ENCODE results near the gene REELD1. TPM values are rescaled to one million over a fixed set of nuclear protein-coding genes. Genes with fewer than 3 reads are reported as not detected.

Gene REELD1
- total RNA-seq (not detected in 2 replicates), polyA plus RNA-seq (not detected in 2 replicates), polyA minus RNA-seq (not detected in 2 replicates), Bru-seq, nascent RNA (percentile 9 among the genes with signal in this experiment), BruChase-seq, experiment 1, labeled RNA remaining after a 6-hour chase (percentile 13 among the genes with signal in this experiment), BruChase-seq, experiment 2, labeled RNA remaining after a 2-hour chase (percentile 12 among the genes with signal in this experiment)
- not detected in 2 replicates for polyA plus RNA-seq (2011; cell fraction: cytosol; rRNA removed)
- 0.08 and 0.21 TPM in 2 replicates for polyA plus RNA-seq (2011; cell fraction: nucleus; rRNA removed)
- polyA plus RNA-seq (2012): not detected in 2 replicates
- polyA minus RNA-seq (2011; cell fraction: cytosol; rRNA and poly(A)+ RNA removed): not detected
- polyA minus RNA-seq (2011; cell fraction: nucleus; rRNA and poly(A)+ RNA removed): not detected in 2 replicates
- long read RNA-seq: 0 reads

DNA sequence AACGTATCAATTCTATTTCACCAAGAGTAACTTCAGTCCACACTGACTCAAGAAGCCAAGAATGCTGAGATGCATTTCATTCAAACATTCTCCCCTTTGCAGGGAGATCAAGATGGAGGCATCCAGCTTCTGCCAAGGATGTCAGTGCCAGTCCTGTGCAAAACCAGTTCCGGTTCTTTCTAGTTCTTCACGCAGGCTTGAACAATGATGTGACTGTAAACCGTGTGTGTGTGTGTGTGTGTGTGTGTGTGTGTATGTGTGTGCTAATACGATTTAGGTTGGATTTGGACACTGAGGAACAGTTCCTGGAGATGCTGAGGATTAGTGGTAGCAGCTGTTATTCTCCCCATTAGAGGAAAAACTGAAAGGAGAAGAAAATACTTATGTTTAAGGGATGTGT lies at the start of gene REELD1:
TSS of gene REELD1 (plus strand) at position 301 of the 400 bp plus-strand sequence. CDS start 2,415 bp downstream, outside the sequence.
- Histone ChIP-seq H3K79me2 (ENCODE audit: control insufficient read depth, insufficient read depth, low read length) (no peaks in the 10 kb centered on the region), H3K9me1 (replicated peaks; ENCODE audit: control insufficient read depth, extremely low read depth, insufficient read depth, low read length) (no peaks in the 10 kb centered on the region), H3K9me3 (replicated peaks; ENCODE audit: control insufficient read depth, insufficient read depth, low read length) (no peaks in the 10 kb centered on the region), H3K4me3 (replicated peaks in 1 of 3; ENCODE audit: insufficient read depth in 1 of 3, low read depth in 1 of 3, low read length in 3 of 3) (no peak within 1 kb of the TSS), H3K36me3 (ENCODE audit: control insufficient read depth in 2 of 2, extremely low read depth in 1 of 2, insufficient read depth in 2 of 2, low read length in 2 of 2) (no peaks in the 10 kb centered on the region), H3K4me1 (ENCODE audit: control insufficient read depth, extremely low read depth, insufficient read depth, low read length) (no peaks in the 10 kb centered on the region), H3K4me2 (ENCODE audit: insufficient read depth, low read length) (no peak within 1 kb of the TSS), H3K27me3 (ENCODE audit: control insufficient read depth in 2 of 2, insufficient read depth in 2 of 2, low read length in 2 of 2) (peaks cover 2 to 13% of the 10 kb centered on the region in 2 experiments), H3K9ac (replicated peaks; ENCODE audit: extremely low read depth, insufficient read depth, low read length) (no peak within 1 kb of the TSS), H3K27ac (ENCODE audit: insufficient read depth, low read depth, low read length) (no peak within 1 kb of the TSS), H4K20me1 (replicated peaks; ENCODE audit: control insufficient read depth, extremely low read depth, insufficient read depth, low read length) (no peaks in the 10 kb centered on the region), H2AFZ (ENCODE audit: low read depth, low read length) (no peak within 1 kb of the TSS)
- intact Hi-C loops (cut with micrococcal nuclease): no loop called here
- POLR2A ChIA-PET: no interaction called here
- dilution Hi-C loops (cut with MboI; ENCODE audit: extremely low pct_ligation_motif_present, low sequenced_read_pairs): no loop called here
- FAIRE-seq: no peak
- CTCF ChIA-PET: no interaction called here
- no peak for DNase-seq (ENCODE audit: low read depth, low spot score)
- TF ChIP-seq MAX (IDR thresholded peaks at IDR 0.05; ENCODE audit: insufficient read depth, insufficient read length) (no peak), JUN (IDR thresholded peaks at IDR 0.05; ENCODE audit: borderline replicate concordance, insufficient read depth, insufficient read length, low read depth) (no peak), GATA2 (IDR thresholded peaks at IDR 0.05; ENCODE audit: insufficient read depth, insufficient read length, low read depth, low read length) (no peak), MYC (IDR thresholded peaks at IDR 0.05; ENCODE audit: low read depth, low read length) (no peak), EZH2 (IDR thresholded peaks at IDR 0.05; ENCODE audit: borderline replicate concordance, low read depth, low read length, severe bottlenecking) (no peak), POLR2AphosphoS5 (IDR thresholded peaks at IDR 0.05; ENCODE audit: insufficient read depth, low read depth, low read length) (no peak), POLR2A (IDR thresholded peaks at IDR 0.05; ENCODE audit: low read depth, low read length) (no peak), FOS (IDR thresholded peaks at IDR 0.05; ENCODE audit: borderline replicate concordance, insufficient read depth, low read length) (no peak)
- TF ChIP-seq, protein P1, sequence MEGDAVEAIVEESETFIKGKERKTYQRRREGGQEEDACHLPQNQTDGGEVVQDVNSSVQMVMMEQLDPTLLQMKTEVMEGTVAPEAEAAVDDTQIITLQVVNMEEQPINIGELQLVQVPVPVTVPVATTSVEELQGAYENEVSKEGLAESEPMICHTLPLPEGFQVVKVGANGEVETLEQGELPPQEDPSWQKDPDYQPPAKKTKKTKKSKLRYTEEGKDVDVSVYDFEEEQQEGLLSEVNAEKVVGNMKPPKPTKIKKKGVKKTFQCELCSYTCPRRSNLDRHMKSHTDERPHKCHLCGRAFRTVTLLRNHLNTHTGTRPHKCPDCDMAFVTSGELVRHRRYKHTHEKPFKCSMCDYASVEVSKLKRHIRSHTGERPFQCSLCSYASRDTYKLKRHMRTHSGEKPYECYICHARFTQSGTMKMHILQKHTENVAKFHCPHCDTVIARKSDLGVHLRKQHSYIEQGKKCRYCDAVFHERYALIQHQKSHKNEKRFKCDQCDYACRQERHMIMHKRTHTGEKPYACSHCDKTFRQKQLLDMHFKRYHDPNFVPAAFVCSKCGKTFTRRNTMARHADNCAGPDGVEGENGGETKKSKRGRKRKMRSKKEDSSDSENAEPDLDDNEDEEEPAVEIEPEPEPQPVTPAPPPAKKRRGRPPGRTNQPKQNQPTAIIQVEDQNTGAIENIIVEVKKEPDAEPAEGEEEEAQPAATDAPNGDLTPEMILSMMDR (IDR thresholded peaks at IDR 0.05; ENCODE audit: extremely low read depth in 1 of 2, insufficient read depth in 1 of 2, low read depth in 1 of 2, low read length in 2 of 2): no peak
- no TSS peak for BruUV-seq (replicated peaks)

All from endothelial cell of umbilical vein (primary cell).